H9 (cell line): Measurements from ENCODE around the gene CD8A. TPM values are rescaled to one million over a fixed set of nuclear protein-coding genes. Genes with fewer than 3 reads are reported as not detected.
"Not testable (repeated sequence)": the region's sequence is repeated elsewhere in the genome, so short reads cannot be mapped to it uniquely, and the experiment has no call there.

ENCODE experiments used
- DNase-seq: peaks from one replicate; pipeline ENCODE4 v3.0.0-alpha.2; 2017
- H2AFZ ChIP-seq: one replicate; pipeline ENCODE4 v1.6.1; 2013; ENCODE audit warnings: mild to moderate bottlenecking, low read length, control low read depth, moderate library complexity
- H2AK5ac ChIP-seq: 2 replicates; pipeline ENCODE4 v1.6.1; 2013; ENCODE audit warnings: low read length, control low read depth, mixed read lengths; ENCODE audit not compliant: insufficient read length
- H2BK120ac ChIP-seq: one replicate; pipeline ENCODE4 v1.6.1; 2013; ENCODE audit warnings: low read depth, mild to moderate bottlenecking, low read length, control low read depth, inconsistent platforms; ENCODE audit not compliant: poor library complexity, severe bottlenecking
- H2BK12ac ChIP-seq: 2 replicates; pipeline ENCODE4 v1.6.1; 2013; ENCODE audit warnings: low read length, control low read depth, mixed read lengths, low read depth; ENCODE audit not compliant: insufficient read length
- H2BK15ac ChIP-seq: 2 replicates; pipeline ENCODE4 v1.6.1; 2013; ENCODE audit warnings: low read depth, low read length, control low read depth
- H2BK20ac ChIP-seq: one replicate; pipeline ENCODE4 v1.6.1; 2013; ENCODE audit warnings: low read depth, mild to moderate bottlenecking, low read length, control low read depth, inconsistent platforms; ENCODE audit not compliant: poor library complexity, severe bottlenecking
- H2BK5ac ChIP-seq: 2 replicates; pipeline ENCODE4 v1.6.1; 2013; ENCODE audit warnings: low read length, control low read depth, mixed read lengths; ENCODE audit not compliant: insufficient read length
- H3K14ac ChIP-seq: 2 replicates; pipeline ENCODE4 v1.6.1; 2013; ENCODE audit warnings: low read length, control low read depth; ENCODE audit not compliant: insufficient read depth
- H3K18ac ChIP-seq: 2 replicates; pipeline ENCODE4 v1.6.1; 2013; ENCODE audit warnings: low read depth, mild to moderate bottlenecking, mixed read lengths, low read length, control low read depth; ENCODE audit not compliant: insufficient read length
- H3K23ac ChIP-seq: 2 replicates; pipeline ENCODE4 v1.6.1; 2013; ENCODE audit warnings: low read length, control low read depth, mixed read lengths, low read depth; ENCODE audit not compliant: insufficient read length
- H3K23me2 ChIP-seq: 2 replicates; pipeline ENCODE4 v1.6.1; 2013; ENCODE audit warnings: low read depth, mild to moderate bottlenecking, mixed read lengths, low read length, control low read depth; ENCODE audit not compliant: insufficient read length, poor library complexity, severe bottlenecking
- H3K27ac ChIP-seq: 2 replicates; pipeline ENCODE4 v1.5.1; 2013; ENCODE audit warnings: low read length, control low read depth, mixed read lengths, low read depth; ENCODE audit not compliant: insufficient read length
- H3K27me3 ChIP-seq: 2 replicates; pipeline ENCODE4 v1.6.1; 2013; ENCODE audit warnings: low read length, control low read depth, inconsistent platforms; ENCODE audit not compliant: insufficient read depth
- H3K4ac ChIP-seq: 2 replicates; pipeline ENCODE4 v1.6.1; 2013; ENCODE audit warnings: low read depth, mild to moderate bottlenecking, control low read depth, inconsistent platforms, low read length, moderate library complexity
- H3K4me1 ChIP-seq: 2 replicates; pipeline ENCODE4 v1.6.1; 2013; ENCODE audit warnings: low read length, control low read depth, inconsistent platforms; ENCODE audit not compliant: insufficient read depth
- H3K4me2 ChIP-seq: 2 replicates; pipeline ENCODE4 v1.6.1; 2013; ENCODE audit warnings: low read length, control low read depth, mixed read lengths; ENCODE audit not compliant: insufficient read length, insufficient read depth
- H3K56ac ChIP-seq: 2 replicates; pipeline ENCODE4 v1.6.1; 2013; ENCODE audit warnings: low read depth, mild to moderate bottlenecking, mixed read lengths, low read length, control low read depth; ENCODE audit not compliant: insufficient read length
- H3K79me1 ChIP-seq: 2 replicates; pipeline ENCODE4 v1.6.1; 2013; ENCODE audit warnings: low read depth, mild to moderate bottlenecking, moderate library complexity, low read length, control low read depth, inconsistent platforms; ENCODE audit not compliant: insufficient read depth, poor library complexity, severe bottlenecking
- H3K79me2 ChIP-seq: 2 replicates; pipeline ENCODE4 v1.6.1; 2013; ENCODE audit warnings: low read length, control low read depth, inconsistent platforms; ENCODE audit not compliant: insufficient read depth
- H3K9ac ChIP-seq: 2 replicates; pipeline ENCODE4 v1.6.1; 2013; ENCODE audit warnings: low read length, control low read depth, mixed read lengths; ENCODE audit not compliant: insufficient read length; ENCODE audit errors: extremely low read depth
- H3K9me3 ChIP-seq: one replicate; pipeline ENCODE4 v1.6.1; 2013; ENCODE audit warnings: low read depth, low read length, inconsistent platforms; ENCODE audit not compliant: control insufficient read depth
- H3T11ph ChIP-seq: one replicate; pipeline ENCODE4 v1.6.1; 2013; ENCODE audit warnings: mild to moderate bottlenecking, low read length, control low read depth, inconsistent platforms
- H4K20me1 ChIP-seq: one replicate; pipeline ENCODE4 v1.6.1; 2013; ENCODE audit not compliant: control insufficient read depth, insufficient read length, insufficient read depth
- H4K5ac ChIP-seq: 2 replicates; pipeline ENCODE4 v1.6.1; 2013; ENCODE audit warnings: low read depth, mild to moderate bottlenecking, mixed read lengths, low read length, control low read depth; ENCODE audit not compliant: insufficient read length
- H4K8ac ChIP-seq: replicated peaks from 2 replicates; pipeline ENCODE4 v1.6.1; 2013; ENCODE audit warnings: low read length, control low read depth, mixed read lengths, low read depth; ENCODE audit not compliant: insufficient read length
- H4K91ac ChIP-seq: 2 replicates; pipeline ENCODE4 v1.6.1; 2013; ENCODE audit warnings: low read depth, mild to moderate bottlenecking, moderate library complexity, mixed read lengths, low read length, control low read depth; ENCODE audit not compliant: insufficient read length
- H3K27ac Mint-ChIP-seq, 3 experiments: 2 replicates in 2 of 3; 3 replicates in 1 of 3; pipeline ENCODE4 v1.8.0; 2020 to 2021; ENCODE audit warnings: mixed read lengths in 3 of 3, mild to moderate bottlenecking in 1 of 3, moderate library complexity in 1 of 3
- H3K27me3 Mint-ChIP-seq: 2 replicates; pipeline ENCODE4 v1.8.0; 2021; ENCODE audit warnings: low read depth, mild to moderate bottlenecking, moderate library complexity, mixed read lengths
- H3K36me3 Mint-ChIP-seq, 3 experiments: 2 replicates in 2 of 3; 3 replicates in 1 of 3; pipeline ENCODE4 v1.8.0; 2020 to 2021; ENCODE audit warnings: low read depth in 3 of 3, mixed read lengths in 3 of 3; ENCODE audit not compliant: insufficient read depth in 1 of 3
- H3K4me1 Mint-ChIP-seq, 2 experiments: 2 replicates each; pipeline ENCODE4 v1.8.0; 2020; ENCODE audit warnings: mixed read lengths in 2 of 2
- H3K4me3 Mint-ChIP-seq, 2 experiments: 2 replicates in 1 of 2; 3 replicates in 1 of 2; pipeline ENCODE4 v1.8.0; 2020 to 2021; ENCODE audit warnings: mild to moderate bottlenecking in 2 of 2, mixed read lengths in 2 of 2, moderate library complexity in 1 of 2
- H3K9me3 Mint-ChIP-seq, 2 experiments: 2 replicates in 1 of 2; 3 replicates in 1 of 2; pipeline ENCODE4 v1.8.0; 2020; ENCODE audit warnings: mild to moderate bottlenecking in 2 of 2, mixed read lengths in 2 of 2, moderate library complexity in 1 of 2
- WGBS: extraction: QIAGEN DNeasy Blood & Tissue Kit; methylation state at CpG from one replicate; pipeline ENCODE4 v1.1.7; 2013; ENCODE audit warnings: missing lambda C conversion rate, low lambda C conversion rate, mixed read lengths; ENCODE audit not compliant: insufficient read length; ENCODE audit errors: extremely low coverage; 5-methylcytosine and 5-hydroxymethylcytosine counted together
- total RNA-seq: library from RNA; stranded (reverse); gene quantifications from 2 replicates; pipeline ENCODE4 v1.2.1, GENCODE V29; 2021

CD8A gene
- total RNA-seq, 1 experiment from 2014 or later, result not detected

GRCh38 chr2:86836915-86837695, 46.4 kb upstream of the CD8A start:
- H3K56ac ChIP-seq, H3K9me3 Mint-ChIP-seq, H2AFZ ChIP-seq, H3K14ac ChIP-seq, H3K9ac ChIP-seq, H3K4ac ChIP-seq, H3T11ph ChIP-seq, H3K23me2 ChIP-seq, H2BK120ac ChIP-seq, H3K27me3 ChIP-seq, H3K9me3 ChIP-seq, H2BK15ac ChIP-seq, H3K4me3 Mint-ChIP-seq, H3K23ac ChIP-seq, H3K79me1 ChIP-seq, DNase-seq, H3K27ac ChIP-seq, H4K8ac ChIP-seq, H3K79me2 ChIP-seq, H3K36me3 Mint-ChIP-seq, H4K5ac ChIP-seq, H4K91ac ChIP-seq, H3K4me1 ChIP-seq, H3K27me3 Mint-ChIP-seq, H4K20me1 ChIP-seq, H3K4me2 ChIP-seq, H2BK12ac ChIP-seq, H2BK5ac ChIP-seq, H3K18ac ChIP-seq, H2BK20ac ChIP-seq, H3K27ac Mint-ChIP-seq, H2AK5ac ChIP-seq: not testable (repeated sequence)
- WGBS, result no CpG with 5 or more reads among the region's 19 CpGs
- peaks cover 15 to 30% of the 10 kb centered on the region in 2 experiments for H3K4me1 Mint-ChIP-seq

DNA sequence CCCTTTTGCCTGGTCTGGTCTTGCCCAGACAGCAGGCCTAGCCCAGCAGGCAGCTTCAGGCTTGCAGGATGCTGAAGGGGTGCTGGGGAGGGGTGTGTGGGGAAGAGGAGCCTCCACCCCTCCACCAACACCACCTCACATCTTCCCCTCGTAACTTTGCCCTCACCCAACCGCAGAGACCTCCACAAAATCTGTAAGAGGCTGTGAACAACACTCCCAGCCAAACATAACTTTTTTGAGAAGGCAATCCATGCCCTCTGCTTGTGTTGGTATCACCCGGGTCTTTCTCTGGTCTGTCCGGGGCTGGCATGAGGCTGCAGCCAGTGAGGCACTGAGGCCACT, 44.8 kb upstream of the CD8A start:
- not testable (repeated sequence) for H3K79me1 ChIP-seq, H2AK5ac ChIP-seq, H3K4ac ChIP-seq, H3K4me1 ChIP-seq, H3K23me2 ChIP-seq, H2BK20ac ChIP-seq, H4K5ac ChIP-seq, H3K14ac ChIP-seq, H3K9me3 ChIP-seq, H2BK15ac ChIP-seq, H2BK5ac ChIP-seq, H4K8ac ChIP-seq, H3K36me3 Mint-ChIP-seq, H3K56ac ChIP-seq, H3K18ac ChIP-seq, H3T11ph ChIP-seq, H4K91ac ChIP-seq, H3K4me3 Mint-ChIP-seq, H2BK120ac ChIP-seq, H3K9ac ChIP-seq, H4K20me1 ChIP-seq, H3K27ac Mint-ChIP-seq, H3K4me2 ChIP-seq, DNase-seq, H3K79me2 ChIP-seq, H3K9me3 Mint-ChIP-seq, H2BK12ac ChIP-seq, H3K27ac ChIP-seq, H3K27me3 Mint-ChIP-seq, H3K23ac ChIP-seq, H2AFZ ChIP-seq, H3K27me3 ChIP-seq
- WGBS, result no CpG with 5 or more reads among the region's 4 CpGs
- H3K4me1 Mint-ChIP-seq, result peaks cover 21 to 35% of the 10 kb centered on the region in 2 experiments
